Breast epithelium (tissue), 3 donors: Measurements from ENCODE around the gene WDR36.

Experiments
- POLR2A ChIP-seq: fragments of 450-650 bp; IDR thresholded peaks from one replicate; pipeline ENCODE4 v1.6.1; 2016; ENCODE audit warnings: antibody characterized with exemption, mild to moderate bottlenecking, moderate library complexity
- POLR2AphosphoS5 ChIP-seq, 3 donors: sonication (generic); formaldehyde crosslinking; IDR thresholded peaks; one replicate each; pipeline ENCODE4 v1.6.1; 2017; ENCODE audit warnings: antibody characterized with exemption in 3 of 3
- TF ChIP-seq, protein P1 (sequence below), 3 donors: fragments of 450-650 bp; IDR thresholded peaks; one replicate each; pipeline ENCODE4 v1.5.1; 2016 to 2017; ENCODE audit warnings: antibody characterized with exemption in 3 of 3, mild to moderate bottlenecking in 3 of 3, moderate library complexity in 3 of 3

DNA sequence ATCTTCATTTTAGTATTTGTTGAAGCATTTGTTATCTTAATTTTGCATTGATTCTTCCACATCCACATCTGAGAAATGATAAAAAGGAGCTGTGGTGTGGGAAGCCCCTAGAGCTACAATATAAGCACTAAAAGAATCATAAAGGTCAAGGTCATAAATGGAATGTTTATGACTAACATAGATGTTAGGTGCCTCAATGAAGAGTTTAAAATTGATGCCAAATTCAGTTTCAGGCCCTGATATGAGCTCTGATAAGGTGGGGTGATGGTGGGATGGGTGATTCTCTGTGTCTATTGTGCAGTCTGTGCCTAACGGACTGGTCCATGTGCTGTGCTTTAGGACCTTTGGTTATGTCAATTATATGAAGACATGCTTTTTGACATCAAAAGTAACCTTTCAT lies 70.9 kb downstream of the WDR36 start:
- TF ChIP-seq, protein P1, sequence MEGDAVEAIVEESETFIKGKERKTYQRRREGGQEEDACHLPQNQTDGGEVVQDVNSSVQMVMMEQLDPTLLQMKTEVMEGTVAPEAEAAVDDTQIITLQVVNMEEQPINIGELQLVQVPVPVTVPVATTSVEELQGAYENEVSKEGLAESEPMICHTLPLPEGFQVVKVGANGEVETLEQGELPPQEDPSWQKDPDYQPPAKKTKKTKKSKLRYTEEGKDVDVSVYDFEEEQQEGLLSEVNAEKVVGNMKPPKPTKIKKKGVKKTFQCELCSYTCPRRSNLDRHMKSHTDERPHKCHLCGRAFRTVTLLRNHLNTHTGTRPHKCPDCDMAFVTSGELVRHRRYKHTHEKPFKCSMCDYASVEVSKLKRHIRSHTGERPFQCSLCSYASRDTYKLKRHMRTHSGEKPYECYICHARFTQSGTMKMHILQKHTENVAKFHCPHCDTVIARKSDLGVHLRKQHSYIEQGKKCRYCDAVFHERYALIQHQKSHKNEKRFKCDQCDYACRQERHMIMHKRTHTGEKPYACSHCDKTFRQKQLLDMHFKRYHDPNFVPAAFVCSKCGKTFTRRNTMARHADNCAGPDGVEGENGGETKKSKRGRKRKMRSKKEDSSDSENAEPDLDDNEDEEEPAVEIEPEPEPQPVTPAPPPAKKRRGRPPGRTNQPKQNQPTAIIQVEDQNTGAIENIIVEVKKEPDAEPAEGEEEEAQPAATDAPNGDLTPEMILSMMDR (IDR thresholded peaks at IDR 0.05), result no peak
- TF ChIP-seq POLR2A (no peak), POLR2AphosphoS5 (IDR thresholded peaks at IDR 0.05) (no peak)
